Karpas-422 (cell line): ENCODE measurements around the gene TRAP1. TPM values are rescaled to one million over a fixed set of nuclear protein-coding genes. Genes with fewer than 3 reads are reported as not detected.

ENCODE experiments used
- DNase-seq: peaks from one replicate; pipeline ENCODE4 v3.0.0-alpha.2; 2015
- H2AFZ ChIP-seq: fragments of 200-600 bp; sonication (generic); 2 replicates; pipeline ENCODE4 v1.6.1; 2014; ENCODE audit warnings: antibody characterized with exemption, low read length, mixed read lengths
- H3K27ac ChIP-seq: fragments of 200-600 bp; sonication (generic); 2 replicates; pipeline ENCODE4 v1.5.1; 2014; ENCODE audit warnings: mild to moderate bottlenecking, low read length, moderate library complexity
- H3K27me3 ChIP-seq: fragments of 200-600 bp; sonication (generic); 2 replicates; pipeline ENCODE4 v1.6.1; 2014; ENCODE audit warnings: low read length, mixed read lengths
- H3K36me3 ChIP-seq: fragments of 200-600 bp; sonication (generic); 2 replicates; pipeline ENCODE4 v1.6.1; 2014; ENCODE audit warnings: low read length, mixed read lengths; ENCODE audit not compliant: insufficient read depth
- H3K4me1 ChIP-seq: fragments of 200-600 bp; sonication (generic); 2 replicates; pipeline ENCODE4 v1.6.1; 2014; ENCODE audit warnings: mild to moderate bottlenecking, low read length, mixed read lengths
- H3K4me2 ChIP-seq: fragments of 200-600 bp; sonication (generic); 2 replicates; pipeline ENCODE4 v1.6.1; 2014; ENCODE audit warnings: low read length, low read depth, mild to moderate bottlenecking; ENCODE audit not compliant: poor library complexity, severe bottlenecking
- H3K4me3 ChIP-seq: fragments of 200-600 bp; sonication (generic); 2 replicates; pipeline ENCODE4 v1.5.1; 2014; ENCODE audit warnings: mild to moderate bottlenecking, antibody characterized with exemption, low read length, mixed read lengths
- H3K79me2 ChIP-seq: fragments of 200-600 bp; sonication (generic); 2 replicates; pipeline ENCODE4 v1.6.1; 2014; ENCODE audit warnings: mild to moderate bottlenecking, low read length, mixed read lengths
- H3K9ac ChIP-seq: fragments of 200-600 bp; sonication (generic); 2 replicates; pipeline ENCODE4 v1.6.0; 2014; ENCODE audit warnings: low read length
- H3K9me2 ChIP-seq: fragments of 200-600 bp; sonication (generic), shearing (Covaris generic); replicated peaks from 2 replicates; pipeline ENCODE4 v1.6.0; 2014; ENCODE audit warnings: mild to moderate bottlenecking, low read length, moderate library complexity; ENCODE audit not compliant: insufficient read depth
- H3K9me3 ChIP-seq: fragments of 300-700, 200-600 bp; sonication (generic); 2 replicates; pipeline ENCODE4 v1.6.1; 2014; ENCODE audit warnings: low read length, mixed read lengths
- H4K20me1 ChIP-seq: fragments of 200-600 bp; sonication (generic); 2 replicates; pipeline ENCODE4 v1.6.1; 2014; ENCODE audit warnings: mild to moderate bottlenecking, antibody characterized with exemption, low read length, low read depth; ENCODE audit not compliant: insufficient read depth
- total RNA-seq: library from RNA; depleted of rRNA; stranded (reverse); fragments of >200 nt; shearing (Covaris generic); gene quantifications from 2 replicates; pipeline ENCODE4 v1.2.3, GENCODE V29; 2014; ENCODE audit warnings: low replicate concordance

TRAP1 gene
- total RNA-seq, 1 experiment from 2014 or later: 195 TPM

DNA sequence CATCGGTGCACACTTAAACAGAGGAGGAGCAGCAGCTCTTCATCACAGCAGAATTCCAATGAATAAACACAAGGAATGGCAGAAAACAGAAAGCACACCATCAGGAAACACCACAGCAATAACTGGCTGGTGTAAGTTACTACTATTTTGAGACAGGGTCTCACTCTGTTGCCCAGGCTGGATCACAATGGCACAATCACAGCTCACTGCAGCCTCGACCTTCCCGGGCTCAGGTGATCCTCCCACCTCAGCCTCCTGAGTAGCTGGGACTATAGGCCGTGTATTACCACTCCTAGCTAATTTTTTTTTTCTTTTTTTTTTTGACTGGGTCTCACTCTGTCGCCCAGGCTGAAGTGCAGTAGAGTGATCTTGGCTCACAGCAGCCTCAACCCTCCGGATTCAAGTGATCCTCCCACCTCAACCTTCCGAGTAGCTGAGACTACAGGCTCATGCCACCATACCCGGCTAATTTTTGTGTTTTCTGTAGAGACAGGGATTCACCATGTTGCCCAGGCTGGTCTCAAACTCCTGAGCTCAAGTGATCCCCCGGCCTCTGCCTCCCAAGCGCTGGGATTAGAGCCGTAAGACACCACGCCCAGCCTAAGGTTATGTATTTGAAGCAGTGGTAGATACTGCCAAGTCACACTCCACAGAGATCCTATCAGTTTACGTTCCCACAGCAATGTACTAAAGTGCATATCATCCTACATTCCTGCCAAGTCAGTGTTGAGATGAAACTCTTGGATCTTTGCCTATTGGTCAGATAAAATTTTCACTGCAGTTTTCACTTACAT, 20.7 kb downstream of the TRAP1 start:
- Histone ChIP-seq H3K4me1 (no peaks in the 10 kb centered on the region), H3K9me3 (no peaks in the 10 kb centered on the region), H3K79me2 (peaks cover 81% of the 10 kb centered on the region), H3K9ac (no peak overlapping the region), H3K27me3 (no peaks in the 10 kb centered on the region), H3K4me2 (no peak overlapping the region), H3K27ac (no peak overlapping the region), H2AFZ (no peak overlapping the region), H3K9me2 (no peaks in the 10 kb centered on the region), H3K36me3 (peaks cover 19% of the 10 kb centered on the region), H4K20me1 (peaks cover 17% of the 10 kb centered on the region; the same call in 1 of the 2 replicates), H3K4me3 (no peak overlapping the region)
- DNase-seq: no peak

- H3K4me1 ChIP-seq: no peaks in the 10 kb centered on the region
- no peaks in the 10 kb centered on the region for H3K9me3 ChIP-seq
- no peak overlapping the region for H3K9ac ChIP-seq
- H3K27ac ChIP-seq: no peak overlapping the region
- peaks cover 17% of the 10 kb centered on the region; the same call in 1 of the 2 replicates for H4K20me1 ChIP-seq
- peaks cover 81% of the 10 kb centered on the region for H3K79me2 ChIP-seq
- no peak for DNase-seq
- H2AFZ ChIP-seq: no peak overlapping the region
- no peak overlapping the region for H3K4me2 ChIP-seq
- no peaks in the 10 kb centered on the region for H3K9me2 ChIP-seq
- no peak overlapping the region for H3K4me3 ChIP-seq
- H3K27me3 ChIP-seq: no peaks in the 10 kb centered on the region
- H3K36me3 ChIP-seq: peaks cover 14% of the 10 kb centered on the region
Measured at GRCh38 chr16:3695610-3696369, 21.5 kb downstream of the TRAP1 start.

GRCh38 chr16:3694051-3694450, 23.3 kb downstream of the TRAP1 start:
- DNase-seq: no peak
- Histone ChIP-seq H3K27me3 (no peaks in the 10 kb centered on the region), H3K9me2 (no peaks in the 10 kb centered on the region), H3K9me3 (no peaks in the 10 kb centered on the region), H3K36me3 (peaks cover 18% of the 10 kb centered on the region), H3K79me2 (peaks cover 76% of the 10 kb centered on the region), H4K20me1 (peaks cover 17% of the 10 kb centered on the region; the same call in 1 of the 2 replicates), H3K4me2 (no peak overlapping the region), H2AFZ (no peak overlapping the region), H3K9ac (no peak overlapping the region), H3K4me3 (no peak overlapping the region), H3K4me1 (no peaks in the 10 kb centered on the region), H3K27ac (no peak overlapping the region)

DNA sequence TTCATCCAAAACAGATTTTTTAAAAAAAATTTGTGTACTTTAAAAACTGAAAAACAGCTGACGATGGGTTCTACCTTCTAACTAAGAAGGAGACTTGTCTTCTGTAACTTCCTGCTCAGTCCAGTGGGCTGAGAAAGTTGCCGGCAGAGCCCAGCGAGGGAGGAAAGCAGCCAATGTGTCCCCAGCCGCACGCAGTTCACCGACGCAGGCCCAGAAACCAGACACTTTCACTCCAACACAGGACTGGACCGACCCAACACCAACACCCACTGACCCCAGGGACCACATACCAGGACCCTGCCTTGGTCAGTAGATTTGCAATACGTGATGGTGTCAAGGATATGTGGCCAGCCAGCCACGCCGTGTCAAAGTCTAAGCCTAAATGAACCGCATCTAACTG, 25.6 kb downstream of the TRAP1 start:
- Histone ChIP-seq H3K27me3 (no peaks in the 10 kb centered on the region), H3K9me3 (no peaks in the 10 kb centered on the region), H4K20me1 (peaks cover 14% of the 10 kb centered on the region; the same call in 1 of the 2 replicates), H3K9me2 (no peaks in the 10 kb centered on the region), H3K79me2 (peaks cover 66% of the 10 kb centered on the region), H3K4me3 (no peak overlapping the region), H3K4me1 (no peaks in the 10 kb centered on the region), H2AFZ (no peak overlapping the region), H3K9ac (no peak overlapping the region), H3K36me3 (peaks cover 37% of the 10 kb centered on the region; the same call in 1 of the 2 replicates), H3K4me2 (no peak overlapping the region), H3K27ac (no peak overlapping the region)
- no peak for DNase-seq

- H3K9me3 ChIP-seq: no peaks in the 10 kb centered on the region
- DNase-seq: no peak
- no peak overlapping the region for H3K4me2 ChIP-seq
- H3K27me3 ChIP-seq: no peaks in the 10 kb centered on the region
- H3K9ac ChIP-seq: no peak overlapping the region
- H3K36me3 ChIP-seq: peaks cover 40% of the 10 kb centered on the region; the same call in 1 of the 2 replicates
- peaks cover 10% of the 10 kb centered on the region; the same call in 1 of the 2 replicates for H4K20me1 ChIP-seq
- no peak overlapping the region for H2AFZ ChIP-seq
- peaks cover 60% of the 10 kb centered on the region for H3K79me2 ChIP-seq
- H3K4me1 ChIP-seq: no peaks in the 10 kb centered on the region
- no peak overlapping the region for H3K4me3 ChIP-seq
- H3K27ac ChIP-seq: no peak overlapping the region
- H3K9me2 ChIP-seq: no peaks in the 10 kb centered on the region
Measured at GRCh38 chr16:3690980-3691720, 26.2 kb downstream of the TRAP1 start.

DNA sequence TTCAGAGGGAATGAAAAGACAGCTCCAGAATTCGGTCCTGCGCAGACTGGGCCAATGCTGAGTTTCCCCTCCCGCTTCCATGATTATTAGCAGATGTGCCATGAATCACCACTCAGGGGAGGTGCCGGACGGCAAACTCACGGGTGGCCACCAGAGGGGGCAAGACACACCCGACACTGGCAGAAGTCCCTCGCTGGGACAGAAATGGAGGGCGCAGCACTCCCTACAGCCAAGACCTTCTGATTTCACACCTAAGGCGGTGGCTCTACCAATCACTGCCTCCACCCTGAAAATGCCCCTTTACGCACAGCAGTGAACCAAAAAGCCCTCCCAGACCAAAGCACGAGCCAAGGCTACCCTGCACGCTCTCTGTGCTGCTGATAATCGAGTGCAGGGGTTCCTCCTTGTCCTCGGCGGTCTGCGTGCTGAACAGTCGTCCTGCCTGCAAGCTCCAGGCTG, 26.8 kb downstream of the TRAP1 start:
- H2AFZ ChIP-seq: no peak overlapping the region
- H3K36me3 ChIP-seq: peaks cover 45% of the 10 kb centered on the region; the same call in 1 of the 2 replicates
- no peak overlapping the region for H3K4me2 ChIP-seq
- peaks cover 53% of the 10 kb centered on the region for H3K79me2 ChIP-seq
- H3K27me3 ChIP-seq: no peaks in the 10 kb centered on the region
- H3K4me1 ChIP-seq: no peaks in the 10 kb centered on the region
- H4K20me1 ChIP-seq: 0 out of 2 replicates have a peak, but pooled peaks cover 6% of the 10 kb centered on the region
- peak; percentile 91 for DNase-seq
- no peak overlapping the region for H3K9ac ChIP-seq
- H3K9me3 ChIP-seq: no peaks in the 10 kb centered on the region
- H3K9me2 ChIP-seq: no peaks in the 10 kb centered on the region
- no peak overlapping the region for H3K27ac ChIP-seq
- H3K4me3 ChIP-seq: no peak overlapping the region

DNA sequence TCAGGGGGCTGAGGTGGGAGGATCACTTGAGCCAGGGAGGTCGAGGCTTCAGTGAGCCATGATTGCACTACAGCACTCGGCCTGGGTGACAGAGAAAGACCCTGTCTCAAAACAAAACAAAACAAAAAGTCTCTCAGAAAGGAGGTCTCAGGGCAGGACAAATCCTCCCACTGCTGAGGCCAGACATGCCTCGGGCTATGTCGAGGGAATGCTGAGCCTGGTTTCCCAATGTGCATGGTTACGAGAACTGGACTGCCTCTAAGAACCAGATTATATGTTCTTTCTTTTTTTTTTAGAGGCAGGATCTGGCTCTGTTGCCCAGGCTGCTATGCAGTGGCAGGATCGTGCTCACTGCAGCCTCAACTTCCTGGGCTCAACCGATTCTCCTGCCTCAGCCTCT, 27.6 kb downstream of the TRAP1 start:
- H3K9me3 ChIP-seq: no peaks in the 10 kb centered on the region
- H3K9me2 ChIP-seq: no peaks in the 10 kb centered on the region
- H3K4me3 ChIP-seq: no peak overlapping the region
- no peaks in the 10 kb centered on the region for H3K4me1 ChIP-seq
- no peak for DNase-seq
- 0 out of 2 replicates have a peak, but pooled peaks cover 2% of the 10 kb centered on the region for H4K20me1 ChIP-seq
- H3K27ac ChIP-seq: no peak overlapping the region
- H3K27me3 ChIP-seq: no peaks in the 10 kb centered on the region
- no peak overlapping the region for H3K4me2 ChIP-seq
- H2AFZ ChIP-seq: no peak overlapping the region
- no peak overlapping the region for H3K9ac ChIP-seq
- peaks cover 42% of the 10 kb centered on the region; the same call in 1 of the 2 replicates for H3K36me3 ChIP-seq
- peaks cover 45% of the 10 kb centered on the region for H3K79me2 ChIP-seq
